Right lobe of liver (tissue), 6 donors: ENCODE results near the gene PPARG. TPM values are rescaled to one million over a fixed set of nuclear protein-coding genes. Genes with fewer than 3 reads are reported as not detected.

Experiments used
- ATAC-seq, 4 donors: fragments of 200-7000 bp; cut with Tn5 transposase; one replicate each; pipeline ENCODE4 v1.9.1; 2020; ENCODE audit warnings: mild to moderate bottlenecking in 4 of 4, moderate library complexity in 4 of 4
- DNase-seq, 3 donors: peaks; one replicate each; pipeline ENCODE4 v3.0.0-alpha.2; 2020
- H3K27ac ChIP-seq, 3 donors: fragments of 200-600 bp; one replicate each; pipeline ENCODE4 v1.8.0; 2022
- H3K27me3 ChIP-seq, 2 donors: fragments of 200-600 bp; one replicate each; pipeline ENCODE4 v1.8.0; 2022
- H3K36me3 ChIP-seq, 4 donors: fragments of 200-600 bp; sonication (generic) in 1 of 4; one replicate each; pipeline versions ENCODE4 v1.5.1 to v1.8.0; 2017 to 2022; ENCODE audit warnings: control low read depth in 1 of 4
- H3K4me1 ChIP-seq, 4 donors: fragments of 200-600 bp; sonication (generic) in 1 of 4; one replicate each; pipeline versions ENCODE4 v1.5.1 to v1.8.0; 2017 to 2022; ENCODE audit warnings: control low read depth in 1 of 4
- H3K4me3 ChIP-seq, 3 donors: fragments of 200-600 bp; one replicate each; pipeline ENCODE4 v1.8.0; 2022
- H3K9me3 ChIP-seq, 4 donors: fragments of 200-600 bp; sonication (generic) in 1 of 4; one replicate each; pipeline versions ENCODE4 v1.5.1 to v1.8.0; 2017 to 2022; ENCODE audit warnings: control low read depth in 1 of 4
- POLR2A ChIP-seq: fragments of 450-650 bp; IDR thresholded peaks from one replicate; pipeline ENCODE4 v1.6.1; 2017; ENCODE audit warnings: antibody characterized with exemption, mild to moderate bottlenecking
- WGBS: methylation state at CpG from one replicate; pipeline ENCODE4 v1.1.6; 2018; ENCODE audit warnings: low coverage, low lambda C conversion rate; ENCODE audit not compliant: insufficient coverage; ENCODE audit errors: missing lambda C conversion rate; 5-methylcytosine and 5-hydroxymethylcytosine counted together
- intact Hi-C, 2 donors: fragments of 100-400 bp; cut with DNase I; formaldehyde crosslinking; loops; one replicate each; pipeline versions ENCODE4 v1.11.2 to v1.14.1; 2022
- total RNA-seq, 6 experiments: library from RNA; depleted of rRNA in 2 of 6; stranded (reverse); fragments of >200 nt in 2 of 6; fragmentation: NEBNext Ultra II Directional in 3 of 6; extraction: Animal tissue kit (Norgen Biotek cat#: 25700) in 3 of 6; gene quantifications; one replicate each; pipeline versions ENCODE4 v1.1.0 to v1.2.4, GENCODE V29; 2016 to 2023
- TF ChIP-seq, protein P1 (sequence below), 4 donors: fragments of 200-600 bp in 3 of 4; fragments of 450-650 bp in 1 of 4; IDR thresholded peaks; one replicate each; pipeline versions ENCODE4 v1.5.1 to v1.8.0; 2016 to 2022; ENCODE audit warnings: antibody characterized with exemption in 4 of 4, mild to moderate bottlenecking in 2 of 4
- donor health status: DM: no; HTN: yes; CAD: no.
- donor health status: DM: no; HTN: no; CAD: no.
- donor health status: DM: no; HTN: no; CAD: no.
- donor health status: DM: no; HTN: yes; CAD: no.
- donor health status: DM: no; HTN: yes; CAD: no.

PPARG gene
- total RNA-seq, 6 experiments from 2014 or later, result 4.9 to 15.8 (median 10.8) TPM

DNA sequence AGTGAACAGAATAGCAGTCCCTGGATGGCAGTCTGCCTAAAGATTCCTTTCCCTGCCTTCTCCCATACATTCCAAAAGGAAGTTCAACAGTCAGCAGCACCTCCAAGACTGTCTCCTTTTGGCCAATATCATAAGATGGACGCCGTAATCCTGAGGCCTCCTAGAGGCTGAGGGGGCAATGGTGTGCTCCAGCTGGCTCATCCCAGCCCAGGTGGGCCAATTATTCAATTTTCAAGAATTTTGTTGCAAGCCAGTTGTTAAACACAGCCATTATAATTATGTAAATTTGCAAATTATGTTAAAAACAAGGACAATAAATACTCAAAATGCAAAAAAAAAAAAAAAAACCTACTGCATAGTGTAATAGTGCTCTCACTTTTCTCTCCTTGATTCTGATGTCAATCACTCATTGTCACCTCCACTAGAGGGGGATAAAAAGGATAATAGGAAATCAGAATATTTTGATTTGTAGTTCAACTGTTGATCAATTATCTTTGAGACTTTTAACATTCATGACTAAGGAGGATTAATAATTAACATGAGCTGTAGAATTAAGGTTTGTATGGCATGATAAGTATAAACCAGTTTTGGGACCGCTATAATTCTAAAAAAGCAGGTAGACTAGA lies 40.1 kb downstream of the PPARG start:
- WGBS, result 88% methylated on average over 3 of the region's 3 CpGs
- no peak overlapping the region for H3K4me3 ChIP-seq
- no peaks in the 10 kb centered on the region for H3K9me3 ChIP-seq
- DNase-seq (no peak), ATAC-seq (no peak)
- no peaks in the 10 kb centered on the region for H3K36me3 ChIP-seq
- no peaks in the 10 kb centered on the region for H3K27me3 ChIP-seq
- intact Hi-C loops, result no loop called here
- TF ChIP-seq, protein P1, sequence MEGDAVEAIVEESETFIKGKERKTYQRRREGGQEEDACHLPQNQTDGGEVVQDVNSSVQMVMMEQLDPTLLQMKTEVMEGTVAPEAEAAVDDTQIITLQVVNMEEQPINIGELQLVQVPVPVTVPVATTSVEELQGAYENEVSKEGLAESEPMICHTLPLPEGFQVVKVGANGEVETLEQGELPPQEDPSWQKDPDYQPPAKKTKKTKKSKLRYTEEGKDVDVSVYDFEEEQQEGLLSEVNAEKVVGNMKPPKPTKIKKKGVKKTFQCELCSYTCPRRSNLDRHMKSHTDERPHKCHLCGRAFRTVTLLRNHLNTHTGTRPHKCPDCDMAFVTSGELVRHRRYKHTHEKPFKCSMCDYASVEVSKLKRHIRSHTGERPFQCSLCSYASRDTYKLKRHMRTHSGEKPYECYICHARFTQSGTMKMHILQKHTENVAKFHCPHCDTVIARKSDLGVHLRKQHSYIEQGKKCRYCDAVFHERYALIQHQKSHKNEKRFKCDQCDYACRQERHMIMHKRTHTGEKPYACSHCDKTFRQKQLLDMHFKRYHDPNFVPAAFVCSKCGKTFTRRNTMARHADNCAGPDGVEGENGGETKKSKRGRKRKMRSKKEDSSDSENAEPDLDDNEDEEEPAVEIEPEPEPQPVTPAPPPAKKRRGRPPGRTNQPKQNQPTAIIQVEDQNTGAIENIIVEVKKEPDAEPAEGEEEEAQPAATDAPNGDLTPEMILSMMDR (IDR thresholded peaks at IDR 0.05), result peak in 2 of 4 donors; percentile 21 to 32
- no peak for TF ChIP-seq POLR2A
- H3K4me1 ChIP-seq, result no peaks in the 10 kb centered on the region
- no peak overlapping the region for H3K27ac ChIP-seq

DNA sequence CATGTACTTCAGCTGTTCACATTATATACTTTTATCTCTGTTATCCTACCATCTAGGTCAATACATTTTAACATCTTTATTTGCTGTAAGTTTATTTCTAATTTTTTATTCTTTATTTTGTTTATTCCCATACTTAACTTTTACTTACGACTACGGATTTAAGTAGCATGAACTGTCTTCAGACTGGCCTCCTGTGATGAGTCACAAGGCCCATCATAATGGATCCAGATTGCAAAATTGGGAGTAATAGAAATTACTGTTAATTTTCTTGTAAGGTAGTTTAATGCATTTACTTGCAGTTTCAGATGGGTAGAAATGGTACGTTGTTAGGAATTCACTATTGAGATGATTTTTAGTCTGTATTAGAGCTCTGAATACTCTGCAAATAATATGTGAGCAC lies 45.9 kb downstream of the PPARG start:
- Histone ChIP-seq H3K4me3 (no peak overlapping the region), H3K27ac (no peak overlapping the region), H3K4me1 (peaks cover 0 to 16% (median 4%) of the 10 kb centered on the region in 4 donors), H3K36me3 (no peaks in the 10 kb centered on the region), H3K27me3 (no peaks in the 10 kb centered on the region), H3K9me3 (no peaks in the 10 kb centered on the region)
- TF ChIP-seq, protein P1 (IDR thresholded peaks at IDR 0.05), result no peak
- no peak for TF ChIP-seq POLR2A
- WGBS, result 93% methylated on average over 3 of the region's 3 CpGs
- DNase-seq, result no peak
- intact Hi-C loops, result no loop called here
- ATAC-seq, result no peak

DNA sequence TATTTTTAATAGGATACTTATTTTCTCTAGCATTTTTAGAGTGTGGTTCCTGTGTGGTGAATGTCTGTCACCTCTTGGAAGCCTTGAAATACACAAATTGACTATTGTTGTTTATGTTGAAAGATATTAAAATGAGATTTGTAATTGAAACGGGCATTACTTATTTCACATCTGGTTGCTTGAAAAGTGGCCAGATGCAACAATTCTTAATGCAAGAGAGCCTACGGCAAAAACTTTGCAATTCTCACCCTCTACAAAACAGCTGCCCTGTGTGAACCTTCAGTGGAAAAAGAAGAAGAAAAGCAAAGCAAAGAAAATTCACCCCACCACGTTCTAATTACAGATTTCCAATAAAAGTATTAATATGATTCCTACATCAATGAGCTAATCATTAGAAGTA lies 46.6 kb downstream of the PPARG start:
- Histone ChIP-seq H3K36me3 (no peaks in the 10 kb centered on the region), H3K4me3 (no peak overlapping the region), H3K9me3 (no peaks in the 10 kb centered on the region), H3K27me3 (no peaks in the 10 kb centered on the region), H3K27ac (no peak overlapping the region), H3K4me1 (peaks cover 0 to 16% (median 4%) of the 10 kb centered on the region in 4 donors)
- ATAC-seq, result no peak
- DNase-seq, result no peak
- TF ChIP-seq POLR2A, result no peak
- TF ChIP-seq, protein P1 (IDR thresholded peaks at IDR 0.05), result no peak
- 87% methylated on average over 3 of the region's 3 CpGs for WGBS
- intact Hi-C loops, result no loop called here

DNA sequence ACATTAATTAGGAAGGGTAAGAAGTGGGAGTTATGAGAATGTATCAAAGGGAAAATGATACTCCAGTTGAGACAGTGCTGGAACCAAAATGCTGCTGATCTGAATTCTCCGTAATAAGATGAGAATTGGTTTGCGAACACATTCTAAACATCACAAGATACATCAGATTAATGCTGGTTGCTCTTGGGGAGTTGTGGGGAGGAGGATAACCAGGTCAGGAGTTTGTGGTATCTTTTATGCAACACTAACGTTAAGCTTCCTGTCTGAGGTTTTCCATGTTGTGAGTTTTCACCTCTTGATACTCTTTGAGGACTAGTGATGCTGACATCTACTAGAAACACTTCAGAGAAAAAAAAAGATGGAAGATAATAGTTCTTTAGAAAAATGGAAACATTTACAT lies 47.2 kb downstream of the PPARG start:
- TF ChIP-seq, protein P1 (IDR thresholded peaks at IDR 0.05), result no peak
- TF ChIP-seq POLR2A, result no peak
- DNase-seq, result no peak
- Histone ChIP-seq H3K27ac (no peak overlapping the region), H3K9me3 (no peaks in the 10 kb centered on the region), H3K4me1 (peaks cover 0 to 16% (median 4%) of the 10 kb centered on the region in 4 donors), H3K4me3 (no peak overlapping the region), H3K36me3 (no peaks in the 10 kb centered on the region), H3K27me3 (no peaks in the 10 kb centered on the region)
- intact Hi-C loops, result no loop called here
- 51% methylated on average over 3 of the region's 3 CpGs for WGBS
- no peak for ATAC-seq
